Spleen (tissue), 7 donors: ENCODE results near the gene AQP12A.

Experiments
- POLR2AphosphoS5 ChIP-seq, 3 donors: sonication (generic); formaldehyde crosslinking; IDR thresholded peaks; one replicate each; pipeline ENCODE4 v1.5.1; 2017; ENCODE audit warnings: antibody characterized with exemption in 3 of 3
- TF ChIP-seq, protein P1 (sequence below), 11 experiments: fragments of 200-600 bp in 7 of 11; fragments of 450-650 bp in 4 of 11; sonication (generic) in 4 of 11; IDR thresholded peaks in 8 of 11; conservative IDR thresholded peaks in 3 of 11; 1 replicate in 7 of 11; 2 replicates in 4 of 11; pipeline versions ENCODE4 v1.4.0 to v1.8.0; 2016 to 2021; ENCODE audit warnings: antibody characterized with exemption in 11 of 11, inconsistent platforms in 4 of 11, mild to moderate bottlenecking in 1 of 11
- donor health status: DM: no; HTN: no; CAD: no; lungs with moderate emphysema.
- donor health status: DM: no; HTN: no; CAD: no.
- donor health status: DM: no; HTN: no; CAD: no.

DNA sequence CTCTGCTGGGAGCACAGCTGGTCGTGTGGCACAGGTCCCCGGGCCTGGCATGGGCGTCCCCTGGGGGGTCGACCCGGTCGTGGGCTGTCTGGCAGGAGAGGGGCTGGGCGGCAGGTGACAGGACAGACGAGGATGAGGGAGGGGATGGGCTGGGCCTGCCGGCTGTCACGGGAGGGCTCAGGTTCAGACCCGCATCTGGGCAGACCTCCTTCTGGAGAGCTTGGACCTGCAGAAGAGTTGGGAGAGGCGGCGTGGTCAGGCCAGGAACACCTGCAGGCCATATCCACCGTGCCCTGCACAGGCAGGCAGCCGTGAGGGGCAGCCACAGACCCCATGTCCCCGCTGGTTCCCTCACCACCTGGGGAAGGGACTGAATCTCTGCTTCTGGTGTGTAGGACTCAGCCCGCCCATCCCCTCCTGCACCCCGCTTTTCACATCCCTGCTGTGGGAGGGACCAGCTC lies 25.5 kb downstream of the AQP12A start:
- TF ChIP-seq, protein P1, sequence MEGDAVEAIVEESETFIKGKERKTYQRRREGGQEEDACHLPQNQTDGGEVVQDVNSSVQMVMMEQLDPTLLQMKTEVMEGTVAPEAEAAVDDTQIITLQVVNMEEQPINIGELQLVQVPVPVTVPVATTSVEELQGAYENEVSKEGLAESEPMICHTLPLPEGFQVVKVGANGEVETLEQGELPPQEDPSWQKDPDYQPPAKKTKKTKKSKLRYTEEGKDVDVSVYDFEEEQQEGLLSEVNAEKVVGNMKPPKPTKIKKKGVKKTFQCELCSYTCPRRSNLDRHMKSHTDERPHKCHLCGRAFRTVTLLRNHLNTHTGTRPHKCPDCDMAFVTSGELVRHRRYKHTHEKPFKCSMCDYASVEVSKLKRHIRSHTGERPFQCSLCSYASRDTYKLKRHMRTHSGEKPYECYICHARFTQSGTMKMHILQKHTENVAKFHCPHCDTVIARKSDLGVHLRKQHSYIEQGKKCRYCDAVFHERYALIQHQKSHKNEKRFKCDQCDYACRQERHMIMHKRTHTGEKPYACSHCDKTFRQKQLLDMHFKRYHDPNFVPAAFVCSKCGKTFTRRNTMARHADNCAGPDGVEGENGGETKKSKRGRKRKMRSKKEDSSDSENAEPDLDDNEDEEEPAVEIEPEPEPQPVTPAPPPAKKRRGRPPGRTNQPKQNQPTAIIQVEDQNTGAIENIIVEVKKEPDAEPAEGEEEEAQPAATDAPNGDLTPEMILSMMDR (IDR thresholded peaks at IDR 0.05 in 8 of 11, conservative IDR thresholded peaks at IDR 0.05 in 3 of 11) = no peak
- TF ChIP-seq POLR2AphosphoS5 (IDR thresholded peaks at IDR 0.05) = no peak
